Measurements from ENCODE around the gene TP53BP2.
A peak's percentile ranks its signal among the peaks of the same experiment; 100 is the strongest.
"Not testable (repeated sequence)": the region's sequence is repeated elsewhere in the genome, so short reads cannot be mapped to it uniquely, and the experiment has no call there.

The TP53BP2 gene

GRCh38 chr1:223864599-223865368 lies 19.0 kb upstream of the TP53BP2 start:
- not testable (repeated sequence) for H3K36me3 Mint-ChIP-seq; H3K4me1 Mint-ChIP-seq; DNase-seq (ENCODE audit: low spot score in 2 of 2); H3K9me3 Mint-ChIP-seq; H3K27ac Mint-ChIP-seq; ATAC-seq; H3K4me3 Mint-ChIP-seq

GRCh38 chr1:223864084-223864483 lies 18.3 kb upstream of the TP53BP2 start:
- no peaks in the 10 kb centered on the region for H3K4me1 Mint-ChIP-seq
- H3K4me3 Mint-ChIP-seq, result no peak overlapping the region
- no peak overlapping the region for H3K27ac Mint-ChIP-seq
- no peak for ATAC-seq
- no peaks in the 10 kb centered on the region for H3K9me3 Mint-ChIP-seq
- no peak for DNase-seq (ENCODE audit: low spot score in 2 of 2)
- no peaks in the 10 kb centered on the region for H3K36me3 Mint-ChIP-seq

- Mint-ChIP-seq H3K4me3 (no peak overlapping the region), H3K27ac (no peak overlapping the region)
- no peak for DNase-seq (ENCODE audit: low spot score in 2 of 2)
Measured at GRCh38 chr1:223861904-223862303, 16.2 kb upstream of the TP53BP2 start.

GRCh38 chr1:223860051-223860622 lies 14.4 kb upstream of the TP53BP2 start:
- ATAC-seq, result peak; percentile 58
- no peak overlapping the region for H3K27ac Mint-ChIP-seq
- no peak overlapping the region for H3K4me3 Mint-ChIP-seq
- H3K9me3 Mint-ChIP-seq, result no peaks in the 10 kb centered on the region
- H3K4me1 Mint-ChIP-seq, result no peaks in the 10 kb centered on the region
- no peak for DNase-seq (ENCODE audit: low spot score in 2 of 2)
- no peaks in the 10 kb centered on the region for H3K36me3 Mint-ChIP-seq

More at GRCh38 chr1:223861904-223862303, 16.2 kb upstream of the TP53BP2 start:
- Mint-ChIP-seq H3K36me3 (no peaks in the 10 kb centered on the region), H3K4me1 (no peaks in the 10 kb centered on the region), H3K9me3 (no peaks in the 10 kb centered on the region)
- no peak for ATAC-seq

- no peak overlapping the region for H3K27ac Mint-ChIP-seq
- no peak for ATAC-seq
- no peaks in the 10 kb centered on the region for H3K36me3 Mint-ChIP-seq
- H3K4me3 Mint-ChIP-seq, result no peak overlapping the region
- H3K4me1 Mint-ChIP-seq, result no peaks in the 10 kb centered on the region
- no peak for DNase-seq (ENCODE audit: low spot score in 2 of 2)
- H3K9me3 Mint-ChIP-seq, result no peaks in the 10 kb centered on the region
Measured at GRCh38 chr1:223859058-223859457, 13.3 kb upstream of the TP53BP2 start.

- Mint-ChIP-seq H3K9me3 (no peaks in the 10 kb centered on the region), H3K27ac (no peak overlapping the region), H3K4me3 (no peak overlapping the region)
Measured at GRCh38 chr1:223856386-223856785, 10.6 kb upstream of the TP53BP2 start.

GRCh38 chr1:223853748-223854147 lies 8.0 kb upstream of the TP53BP2 start:
- H3K36me3 Mint-ChIP-seq, result no peaks in the 10 kb centered on the region
- no peaks in the 10 kb centered on the region for H3K9me3 Mint-ChIP-seq
- ATAC-seq, result peak; percentile 37
- no peak overlapping the region for H3K27ac Mint-ChIP-seq
- H3K4me1 Mint-ChIP-seq, result no peaks in the 10 kb centered on the region
- H3K4me3 Mint-ChIP-seq, result no peak overlapping the region
- DNase-seq (ENCODE audit: low spot score in 2 of 2), result no peak

More at GRCh38 chr1:223856386-223856785, 10.6 kb upstream of the TP53BP2 start:
- H3K4me1 Mint-ChIP-seq, result no peaks in the 10 kb centered on the region
- no peaks in the 10 kb centered on the region for H3K36me3 Mint-ChIP-seq
- DNase-seq (ENCODE audit: low spot score in 2 of 2) (no peak), ATAC-seq (no peak)

- Mint-ChIP-seq H3K4me1 (no peaks in the 10 kb centered on the region), H3K9me3 (no peaks in the 10 kb centered on the region), H3K36me3 (no peaks in the 10 kb centered on the region), H3K4me3 (no peak overlapping the region), H3K27ac (no peak overlapping the region)
- no peak for ATAC-seq
- DNase-seq (ENCODE audit: low spot score in 2 of 2), result no peak
Measured at GRCh38 chr1:223853275-223853674, 7.5 kb upstream of the TP53BP2 start.

- Mint-ChIP-seq H3K27ac (no peak overlapping the region), H3K36me3 (no peaks in the 10 kb centered on the region), H3K4me1 (peaks cover 8% of the 10 kb centered on the region), H3K9me3 (no peaks in the 10 kb centered on the region), H3K4me3 (no peak overlapping the region)
- ATAC-seq (no peak), DNase-seq (ENCODE audit: low spot score in 2 of 2) (no peak)
Measured at GRCh38 chr1:223852337-223852736, 6.6 kb upstream of the TP53BP2 start.

GRCh38 chr1:223849352-223850254 lies 3.9 kb upstream of the TP53BP2 start:
- ATAC-seq (no peak), DNase-seq (ENCODE audit: low spot score in 2 of 2) (no peak)
- no peak overlapping the region for H3K27ac Mint-ChIP-seq
- no peaks in the 10 kb centered on the region for H3K9me3 Mint-ChIP-seq
- H3K4me3 Mint-ChIP-seq, result no peak overlapping the region
- H3K4me1 Mint-ChIP-seq, result peaks cover 18% of the 10 kb centered on the region
- H3K36me3 Mint-ChIP-seq, result peaks cover 13% of the 10 kb centered on the region

- no peak for DNase-seq (ENCODE audit: low spot score in 2 of 2)
- Mint-ChIP-seq H3K4me1 (peaks cover 26% of the 10 kb centered on the region), H3K9me3 (no peaks in the 10 kb centered on the region), H3K4me3 (no peak overlapping the region), H3K36me3 (peaks cover 17% of the 10 kb centered on the region), H3K27ac (no peak overlapping the region)
- ATAC-seq, result no peak
Measured at GRCh38 chr1:223848536-223848935, 2.8 kb upstream of the TP53BP2 start.

- H3K4me1 Mint-ChIP-seq, result peaks cover 31% of the 10 kb centered on the region
- ATAC-seq (no peak), DNase-seq (ENCODE audit: low spot score in 2 of 2) (no peak)
- peak overlapping the region; percentile 91 for H3K4me3 Mint-ChIP-seq
- H3K9me3 Mint-ChIP-seq, result no peaks in the 10 kb centered on the region
- H3K36me3 Mint-ChIP-seq, result peaks cover 17% of the 10 kb centered on the region
- no peak overlapping the region for H3K27ac Mint-ChIP-seq
Measured at GRCh38 chr1:223847781-223848345, 2.1 kb upstream of the TP53BP2 start.

- Mint-ChIP-seq H3K9me3 (no peaks in the 10 kb centered on the region), H3K27ac (peak overlapping the region; percentile 98), H3K4me1 (peaks cover 38% of the 10 kb centered on the region), H3K36me3 (peaks cover 17% of the 10 kb centered on the region), H3K4me3 (peak overlapping the region; percentile 91)
- ATAC-seq, result peak; percentile 53
- peak; percentile 43 to 85 for DNase-seq (ENCODE audit: low spot score in 2 of 2)
Measured at GRCh38 chr1:223845037-223845809, 524 bp downstream of the TP53BP2 start.

- Mint-ChIP-seq H3K9me3 (no peaks in the 10 kb centered on the region), H3K36me3 (peaks cover 17% of the 10 kb centered on the region), H3K27ac (peak overlapping the region; percentile 98), H3K4me1 (peaks cover 41% of the 10 kb centered on the region), H3K4me3 (peak overlapping the region; percentile 91)
- DNase-seq (ENCODE audit: low spot score in 2 of 2), result peak; percentile 57 to 88
- ATAC-seq, result peak; percentile 74
Measured at GRCh38 chr1:223844787-223845036, 1.0 kb downstream of the TP53BP2 start.

Data from stimulated activated effector memory CD8-positive, alpha-beta T cell treated with anti-CD3 and anti-CD28 coated beads, Interleukin-12 subunit alpha, Interleukin-12 subunit beta, amount 100 ng/mL, for 72 hours (primary cell).